Right cardiac atrium (tissue), 5 donors: Measurements from ENCODE around the gene PRM3. TPM values are rescaled to one million over a fixed set of nuclear protein-coding genes. Genes with fewer than 3 reads are reported as not detected.

Experiments used
- ATAC-seq, 2 donors: fragments of 200-7000 bp; cut with Tn5 transposase; one replicate each; pipeline versions ENCODE4 v1.8.0 to v1.9.1; 2020; ENCODE audit warnings: moderate library complexity in 2 of 2, mild to moderate bottlenecking in 1 of 2
- DNase-seq, 3 donors: peaks; one replicate each; pipeline ENCODE4 v3.0.0-alpha.2; 2020
- H3K27ac ChIP-seq: one replicate; pipeline ENCODE4 v1.5.1; 2013; ENCODE audit warnings: mild to moderate bottlenecking, low read length, control low read depth, moderate library complexity
- H3K27me3 ChIP-seq: one replicate; pipeline ENCODE4 v1.6.1; 2013; ENCODE audit not compliant: control insufficient read depth, insufficient read depth
- H3K4me1 ChIP-seq: one replicate; pipeline ENCODE4 v1.6.1; 2013; ENCODE audit warnings: low read length; ENCODE audit not compliant: control insufficient read depth, insufficient read depth
- H3K4me3 ChIP-seq: one replicate; pipeline ENCODE4 v1.5.1; 2013; ENCODE audit warnings: low read length, control low read depth
- H3K9me3 ChIP-seq: one replicate; pipeline ENCODE4 v1.6.1; 2013; ENCODE audit warnings: low read length; ENCODE audit not compliant: control insufficient read depth
- WGBS: extraction: QIAGEN DNeasy Blood & Tissue Kit; methylation state at CpG from one replicate; pipeline ENCODE4 v1.1.7; 2013; 5-methylcytosine and 5-hydroxymethylcytosine counted together
- intact Hi-C, 4 donors: fragments of 100-400 bp; cut with DNase I; formaldehyde crosslinking; loops; one replicate each; pipeline versions ENCODE4 v1.11.0 to v1.14.0; 2022 to 2023
- polyA plus RNA-seq: library from polyadenylated mRNA; stranded (reverse); fragments of 200-250 nt; gene quantifications from one replicate; pipeline ENCODE4 v1.2.3, GENCODE V29; 2013
- total RNA-seq, 4 donors: library from RNA; stranded (reverse); fragmentation: NEBNext Ultra II Directional; extraction: Animal tissue kit (Norgen Biotek cat#: 25700); gene quantifications; one replicate each; pipeline ENCODE4 v1.2.1, GENCODE V29; 2021
- donor health status: healthy with polysubstance abuse.
- donor health status: DM: no; HTN: yes; CAD: no.
- donor health status: DM: no; HTN: no; CAD: no.
- donor health status: DM: no; HTN: yes; CAD: no; lungs with severe emphysema.
- donor health status: DM: yes; HTN: yes; CAD: no.

Gene PRM3
- total and polyA plus RNA-seq, 5 donors = not detected

DNA sequence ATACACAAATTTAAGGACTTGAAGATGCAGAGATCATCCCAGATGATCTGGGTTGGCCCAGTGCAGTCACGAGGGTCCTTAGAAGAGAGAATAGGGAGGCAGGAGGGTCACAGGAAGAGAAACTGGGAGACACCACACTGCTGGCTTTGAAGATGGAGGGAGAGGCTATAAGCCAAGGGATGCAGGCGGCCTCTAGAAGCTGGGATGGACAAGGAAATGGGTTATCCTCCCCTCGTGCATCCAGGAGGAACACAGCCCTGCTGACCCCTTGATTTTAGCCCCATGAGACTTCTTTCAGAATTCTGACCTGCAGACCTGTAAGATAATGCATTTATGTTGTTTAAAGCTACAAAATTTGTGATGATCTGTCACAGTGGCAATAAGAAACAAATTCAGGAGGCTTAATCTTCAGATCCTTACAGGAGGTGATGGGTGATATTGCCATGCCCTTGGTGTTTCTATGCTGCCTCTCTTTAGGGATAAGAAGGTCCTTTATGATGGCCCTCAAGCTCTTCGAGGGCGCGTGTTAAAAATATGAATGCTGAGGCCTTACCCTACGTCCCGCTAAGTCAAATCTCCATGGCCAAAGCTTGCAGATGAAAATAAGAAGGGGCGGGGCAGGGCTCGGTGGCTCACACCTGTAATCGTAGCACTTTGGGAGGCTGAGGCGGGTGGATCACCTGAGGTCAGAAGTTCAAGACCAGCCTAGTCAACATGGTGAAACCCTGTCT is 4.3 kb upstream of the PRM3 start:
- WGBS = 90% methylated on average over 12 of the region's 12 CpGs
- no peaks in the 10 kb centered on the region for H3K27me3 ChIP-seq
- DNase-seq (no peak), ATAC-seq (no peak)
- no peak overlapping the region for H3K27ac ChIP-seq
- intact Hi-C loops = loop anchor here in 1 of 4 donors (10.0 kb wide), 1 partner anchor 77 kb away; no protein-coding TSS in a partner anchor
- H3K9me3 ChIP-seq = no peaks in the 10 kb centered on the region
- H3K4me3 ChIP-seq = no peak overlapping the region
- H3K4me1 ChIP-seq = no peaks in the 10 kb centered on the region

DNA sequence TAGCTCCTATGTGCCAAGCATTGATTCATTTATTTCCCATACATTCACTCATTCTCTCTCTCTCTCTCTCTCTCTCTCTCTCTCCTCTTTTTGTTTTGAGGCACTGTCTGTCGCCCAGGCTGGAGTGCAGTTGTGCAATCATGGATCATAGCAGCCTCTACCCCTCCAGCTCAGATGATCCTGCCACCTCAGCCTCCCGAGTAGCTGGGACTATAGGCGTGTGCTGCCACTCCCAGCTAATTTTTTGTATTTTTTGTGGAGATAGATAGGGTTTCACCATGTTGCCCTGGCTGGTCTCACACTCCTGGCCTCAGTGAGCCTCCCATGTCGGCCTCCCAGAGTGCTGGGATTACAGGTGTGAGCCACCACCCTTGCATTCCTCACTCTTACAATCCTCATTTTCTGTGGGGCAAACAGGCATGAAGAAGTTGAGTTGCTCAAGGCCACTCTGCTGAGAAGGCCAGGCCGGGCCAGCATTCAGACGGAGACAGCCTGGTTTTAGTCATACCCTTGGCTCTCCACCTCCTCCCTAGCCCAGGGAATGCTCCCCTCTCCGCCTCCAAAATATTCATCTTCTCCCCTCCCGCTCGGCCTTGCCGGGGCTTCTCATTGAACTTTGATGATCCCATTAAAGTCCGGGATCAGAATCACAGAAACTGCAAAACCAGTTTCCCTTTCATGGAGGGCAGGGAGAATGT is 3.6 kb upstream of the PRM3 start:
- intact Hi-C loops = loop anchor here in 1 of 4 donors (10.0 kb wide), 1 partner anchor 78 kb away; no protein-coding TSS in a partner anchor
- no peak for DNase-seq
- Histone ChIP-seq H3K4me3 (no peak overlapping the region), H3K27me3 (no peaks in the 10 kb centered on the region), H3K4me1 (no peaks in the 10 kb centered on the region), H3K27ac (no peak overlapping the region), H3K9me3 (no peaks in the 10 kb centered on the region)
- WGBS = 87% methylated on average over 11 of the region's 11 CpGs
- ATAC-seq = no peak

DNA sequence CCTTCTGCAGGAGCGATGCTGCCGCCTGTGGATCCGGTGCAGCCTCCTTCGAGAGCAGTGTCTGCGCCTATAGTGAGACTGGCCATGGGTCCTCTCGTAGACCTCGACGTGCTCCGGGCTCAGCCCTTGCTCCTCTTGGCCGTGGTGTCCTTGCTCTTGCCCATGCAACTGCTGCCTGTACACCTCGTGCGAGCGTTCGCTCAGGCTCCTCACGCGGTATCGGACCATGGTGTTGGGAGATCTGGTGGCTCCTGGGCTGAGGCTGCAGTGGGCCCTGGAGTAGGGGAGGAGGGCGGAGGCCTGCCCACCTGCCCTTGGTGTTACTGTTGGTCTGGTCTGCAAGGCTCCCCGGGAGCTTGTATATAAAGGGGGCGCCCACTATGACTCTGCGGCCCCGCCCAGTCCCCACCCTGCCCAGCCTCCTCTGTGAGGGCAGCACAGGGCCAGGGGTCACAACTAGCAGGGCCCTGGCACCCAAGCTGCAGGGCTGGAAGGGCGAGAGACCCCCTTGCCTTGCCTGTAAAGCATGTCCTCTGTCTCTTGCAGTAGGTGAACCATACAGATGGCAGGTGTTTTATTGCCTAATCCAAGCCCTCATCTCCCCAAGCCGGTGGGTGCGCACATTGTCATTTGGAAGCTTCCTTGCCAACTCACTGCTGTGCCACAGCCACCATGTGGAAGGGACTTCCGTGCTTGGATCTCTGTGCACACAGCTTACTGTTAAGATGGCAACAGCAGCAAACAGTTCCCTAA is 2.9 kb upstream of the PRM3 start, which contains the start of gene PRM2:
PRM2 (minus strand) TSS at position 338 of the 753 bp plus-strand sequence; CDS start at position 228, 110 bp downstream.
- Histone ChIP-seq H3K27me3 (no peaks in the 10 kb centered on the region), H3K4me3 (no peak within 1 kb of the TSS), H3K27ac (no peak within 1 kb of the TSS), H3K4me1 (no peaks in the 10 kb centered on the region), H3K9me3 (no peaks in the 10 kb centered on the region)
- WGBS = 91% methylated on average over 26 of the region's 26 CpGs
- intact Hi-C loops = loop anchor here in 1 of 4 donors (10.0 kb wide), 1 partner anchor 78 kb away; no protein-coding TSS in a partner anchor
- ATAC-seq (no peak), DNase-seq (no peak)

DNA sequence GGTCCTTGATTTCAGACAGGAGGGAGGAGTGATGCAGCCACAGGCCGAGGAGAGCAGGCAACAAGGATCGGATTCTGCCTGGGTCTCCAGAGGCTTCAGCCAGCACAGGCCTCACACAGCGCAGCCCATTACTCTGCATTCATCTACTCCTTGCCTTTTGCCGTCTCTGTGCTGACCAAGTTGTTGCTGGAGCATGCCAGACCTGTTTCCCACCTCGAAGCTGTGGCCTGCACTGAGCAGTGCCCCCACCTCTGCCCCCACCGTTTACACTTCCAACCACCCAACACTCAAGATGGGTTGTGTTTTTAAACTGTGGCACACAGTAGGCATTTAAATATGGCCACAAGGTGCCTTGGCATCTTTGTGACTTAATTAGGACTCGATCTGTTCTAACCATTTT is 1.5 kb upstream of the PRM3 start:
- no peaks in the 10 kb centered on the region for H3K27me3 ChIP-seq
- intact Hi-C loops = loop anchor here in 1 of 4 donors (10.0 kb wide), 1 partner anchor 80 kb away; no protein-coding TSS in a partner anchor

DNA sequence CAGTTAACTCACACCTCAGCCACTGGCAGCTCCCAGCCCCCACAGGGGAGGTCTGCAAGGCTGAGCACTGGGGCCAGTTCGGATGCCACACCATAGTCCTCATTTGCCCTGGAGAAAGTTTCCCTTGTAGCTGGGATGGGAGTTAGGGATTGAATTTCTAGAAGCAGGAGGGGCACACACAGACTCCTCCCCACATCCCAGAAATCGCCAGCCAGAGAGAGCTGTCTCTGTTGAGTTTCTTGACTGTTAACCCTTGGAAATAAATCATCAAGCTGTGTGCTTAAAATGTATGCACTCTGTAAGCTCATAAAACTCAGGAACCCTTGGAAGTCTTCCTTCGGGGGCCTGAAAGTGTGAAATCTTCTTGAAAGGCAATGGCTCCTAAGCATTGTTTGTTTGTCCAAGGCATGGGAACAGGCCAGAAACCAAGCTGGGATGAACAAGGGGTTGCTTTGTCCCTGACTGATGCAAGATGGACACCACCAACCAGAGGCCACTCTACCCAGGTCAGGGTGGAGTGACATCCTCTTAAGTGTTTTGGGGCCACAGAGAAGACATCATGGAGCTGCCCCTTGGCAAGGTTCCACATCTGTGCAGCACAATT is 394 bp upstream of the PRM3 start:
- Histone ChIP-seq H3K4me1 (no peaks in the 10 kb centered on the region), H3K4me3 (no peak overlapping the region), H3K27ac (no peak overlapping the region), H3K27me3 (no peaks in the 10 kb centered on the region), H3K9me3 (no peaks in the 10 kb centered on the region)
- DNase-seq = no peak
- no peak for ATAC-seq
- 61% methylated on average over 3 of the region's 3 CpGs for WGBS
- intact Hi-C loops = loop anchor here in 1 of 4 donors (10.0 kb wide), 1 partner anchor 81 kb away; no protein-coding TSS in a partner anchor

More for the DNA sequence above, 1.5 kb upstream of the PRM3 start:
- no peak for DNase-seq
- WGBS = 91% methylated on average over 7 of the region's 7 CpGs
- ATAC-seq = no peak
- no peaks in the 10 kb centered on the region for H3K9me3 ChIP-seq
- no peaks in the 10 kb centered on the region for H3K4me1 ChIP-seq
- no peak overlapping the region for H3K27ac ChIP-seq
- no peak overlapping the region for H3K4me3 ChIP-seq

DNA sequence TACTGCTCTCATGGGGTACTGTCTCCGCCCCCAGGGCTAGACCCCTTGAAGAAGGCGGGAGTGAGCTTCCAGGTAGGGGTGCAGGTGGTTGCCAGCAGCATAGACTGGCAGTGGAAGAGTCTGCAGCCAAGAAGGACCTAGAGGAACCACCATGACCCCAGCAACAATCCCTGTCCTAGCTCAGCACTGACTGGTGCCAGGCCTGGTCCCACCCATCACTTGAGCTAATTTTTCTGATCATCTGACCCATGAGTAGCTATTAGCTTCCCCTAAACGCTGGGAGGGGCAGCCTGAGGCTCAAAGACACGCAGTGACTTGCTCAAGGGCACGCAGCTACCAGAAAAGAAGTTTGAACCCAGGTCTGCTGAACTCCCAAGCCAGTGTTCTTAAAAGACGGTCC is 945 bp downstream of the PRM3 start:
- H3K4me1 ChIP-seq = no peaks in the 10 kb centered on the region
- intact Hi-C loops = loop anchor here in 1 of 4 donors (10.0 kb wide), 1 partner anchor 82 kb away; no protein-coding TSS in a partner anchor
- H3K27me3 ChIP-seq = no peaks in the 10 kb centered on the region
- no peak overlapping the region for H3K27ac ChIP-seq
- no peaks in the 10 kb centered on the region for H3K9me3 ChIP-seq
- H3K4me3 ChIP-seq = no peak overlapping the region
- ATAC-seq (no peak), DNase-seq (no peak)
- WGBS = 88% methylated on average over 6 of the region's 6 CpGs

DNA sequence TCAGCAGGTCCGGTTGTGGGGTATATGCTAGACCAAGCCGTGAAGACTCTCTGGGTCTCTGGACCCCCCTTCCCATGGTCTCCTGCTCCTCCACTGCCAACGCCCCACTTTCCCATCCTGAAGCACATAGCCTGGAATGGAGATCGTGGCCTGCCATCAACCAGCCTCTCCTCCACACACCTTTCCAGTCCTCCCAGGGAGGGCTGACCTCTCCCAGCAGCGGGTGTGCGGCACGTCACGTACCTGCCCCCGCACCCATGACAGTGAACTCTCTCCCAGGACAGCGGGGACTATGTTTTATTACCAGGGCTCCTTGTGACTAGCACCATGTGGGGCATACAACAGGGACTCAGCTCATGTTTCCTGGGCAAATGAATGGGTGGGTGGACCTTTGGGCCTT is 1.8 kb downstream of the PRM3 start:
- WGBS = 95% methylated on average over 10 of the region's 10 CpGs
- intact Hi-C loops = loop anchor here in 1 of 4 donors (10.0 kb wide), 1 partner anchor 83 kb away; no protein-coding TSS in a partner anchor
- DNase-seq (no peak), ATAC-seq (no peak)
- Histone ChIP-seq H3K27ac (no peak overlapping the region), H3K9me3 (no peaks in the 10 kb centered on the region), H3K4me3 (no peak overlapping the region), H3K4me1 (no peaks in the 10 kb centered on the region), H3K27me3 (no peaks in the 10 kb centered on the region)

DNA sequence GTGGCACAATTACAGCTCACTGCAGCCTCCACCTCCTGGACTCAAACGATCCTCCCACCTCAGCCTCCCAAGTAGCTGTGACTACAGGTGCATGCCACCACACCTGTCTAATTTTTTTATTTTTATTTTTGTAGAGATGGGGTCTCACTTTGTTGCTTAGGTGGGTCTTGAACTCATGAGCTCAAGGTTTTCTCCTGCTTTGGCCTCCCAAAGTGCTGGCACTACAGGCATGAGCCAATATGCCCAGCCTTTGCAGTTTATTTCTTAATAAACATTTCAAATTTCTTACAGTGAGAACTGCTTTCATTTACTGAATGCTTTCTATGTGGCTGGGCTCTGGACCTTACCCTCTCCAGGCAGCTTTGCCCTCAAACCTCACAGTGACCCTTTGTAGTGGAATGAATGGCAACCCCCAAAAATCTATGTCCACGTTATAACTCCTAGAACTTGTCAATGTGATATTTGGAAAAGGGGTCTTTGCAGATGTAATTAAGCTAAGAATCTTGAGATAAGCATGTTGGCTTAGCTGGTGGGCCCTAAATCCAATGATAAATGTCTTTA is 2.7 kb downstream of the PRM3 start:
- 93% methylated on average over 2 of the region's 2 CpGs for WGBS
- intact Hi-C loops = loop anchor here in 1 of 4 donors (10.0 kb wide), 1 partner anchor 84 kb away; no protein-coding TSS in a partner anchor

DNA sequence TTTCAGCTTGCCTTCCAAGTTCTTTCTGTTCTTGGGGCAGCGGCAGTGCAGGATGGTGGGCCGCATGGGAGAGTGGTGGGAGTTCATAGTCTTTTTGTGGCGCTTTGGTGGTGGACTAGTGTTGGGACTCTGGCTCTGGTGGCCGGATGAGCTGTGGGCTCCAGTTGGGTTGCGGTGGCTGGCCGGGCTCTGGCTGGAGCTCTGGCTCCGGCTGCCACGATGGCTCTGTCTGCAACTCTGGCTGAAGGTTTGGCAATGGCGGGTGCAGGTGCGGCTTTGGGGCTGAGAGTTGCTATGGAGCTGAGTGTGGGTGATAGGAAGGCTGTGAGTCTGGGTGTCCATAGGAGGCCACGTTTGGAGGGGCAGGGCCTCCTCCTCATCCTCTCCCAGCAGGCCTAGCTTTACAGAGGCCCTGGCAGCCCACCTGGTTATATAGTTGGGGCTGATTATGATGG is 4.5 kb downstream of the PRM3 start, which contains the start of gene TNP2:
TNP2 (minus strand) TSS at position 405 of the 455 bp plus-strand sequence; CDS start at position 342, 63 bp downstream.
- intact Hi-C loops = no loop called here
- no peak for DNase-seq
- ATAC-seq = no peak
- no peaks in the 10 kb centered on the region for H3K4me1 ChIP-seq
- H3K9me3 ChIP-seq = no peaks in the 10 kb centered on the region
- no peak within 1 kb of the TSS for H3K4me3 ChIP-seq
- no peaks in the 10 kb centered on the region for H3K27me3 ChIP-seq
- WGBS = 94% methylated on average over 11 of the region's 11 CpGs
- H3K27ac ChIP-seq = no peak within 1 kb of the TSS

More for the DNA sequence above, 2.7 kb downstream of the PRM3 start:
- ATAC-seq = no peak
- Histone ChIP-seq H3K4me3 (no peak overlapping the region), H3K27me3 (no peaks in the 10 kb centered on the region), H3K27ac (no peak overlapping the region), H3K9me3 (no peaks in the 10 kb centered on the region), H3K4me1 (no peaks in the 10 kb centered on the region)
- no peak for DNase-seq

DNA sequence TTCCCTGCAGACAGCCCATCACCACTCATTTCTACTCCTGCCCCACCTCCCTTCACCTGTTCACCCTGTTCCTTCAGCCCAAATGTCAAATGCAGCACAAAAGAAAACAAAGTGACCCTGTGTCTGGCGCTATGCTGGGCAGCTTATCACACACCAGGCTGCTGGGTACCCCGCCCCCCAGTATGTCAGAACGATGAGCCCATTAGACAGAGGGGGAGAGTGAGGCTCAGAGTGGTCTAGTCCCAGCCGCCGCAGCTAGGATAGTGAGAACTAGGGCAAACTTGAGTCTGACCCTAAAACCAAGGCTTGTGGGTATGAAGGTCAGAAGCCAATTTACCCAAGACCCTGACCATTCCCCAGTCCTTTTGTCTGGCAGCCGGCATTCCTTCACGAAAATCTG is 8.3 kb downstream of the PRM3 start:
- H3K27me3 ChIP-seq = no peaks in the 10 kb centered on the region
- WGBS = 84% methylated on average over 7 of the region's 7 CpGs
- H3K27ac ChIP-seq = peak overlapping the region; percentile 34
- H3K9me3 ChIP-seq = no peaks in the 10 kb centered on the region
- no peak overlapping the region for H3K4me3 ChIP-seq
- DNase-seq (no peak), ATAC-seq (no peak)
- H3K4me1 ChIP-seq = no peaks in the 10 kb centered on the region
- intact Hi-C loops = no loop called here
